Suprapubic skin (tissue), 4 donors: ENCODE data around the gene CLEC16A. TPM values are rescaled to one million over a fixed set of nuclear protein-coding genes. Genes with fewer than 3 reads are reported as not detected.

Experiments
- DNase-seq, 2 donors: peaks; one replicate each; pipeline ENCODE4 v3.0.0-alpha.2; 2019; ENCODE audit warnings: low spot score in 2 of 2
- H3K27ac ChIP-seq: fragments of 200-600 bp; sonication (generic); one replicate; pipeline ENCODE4 v1.5.1; 2019
- H3K27me3 ChIP-seq: fragments of 200-600 bp; sonication (generic); one replicate; pipeline ENCODE4 v1.5.1; 2019
- H3K36me3 ChIP-seq: fragments of 200-600 bp; sonication (generic); one replicate; pipeline ENCODE4 v1.5.1; 2019
- H3K4me1 ChIP-seq: fragments of 200-600 bp; sonication (generic); one replicate; pipeline ENCODE4 v1.5.1; 2019
- H3K4me3 ChIP-seq: fragments of 200-600 bp; sonication (generic); one replicate; pipeline ENCODE4 v1.5.1; 2019; ENCODE audit warnings: mild to moderate bottlenecking
- H3K9me3 ChIP-seq: fragments of 200-600 bp; sonication (generic); one replicate; pipeline ENCODE4 v1.5.1; 2019
- CTCF ChIP-seq, 2 donors: fragments of 200-600 bp in 1 of 2; fragments of 450-650 bp in 1 of 2; sonication (generic) in 1 of 2; IDR thresholded peaks; one replicate each; pipeline ENCODE4 v1.5.1; 2016 to 2019; ENCODE audit warnings: antibody characterized with exemption in 2 of 2, mild to moderate bottlenecking in 1 of 2, moderate library complexity in 1 of 2
- EP300 ChIP-seq: sonication (generic); formaldehyde crosslinking; IDR thresholded peaks from one replicate; pipeline ENCODE4 v1.6.1; 2017; ENCODE audit warnings: antibody characterized with exemption
- POLR2A ChIP-seq, 2 donors: fragments of 450-650 bp; IDR thresholded peaks; one replicate each; pipeline ENCODE4 v1.6.1; 2017; ENCODE audit warnings: antibody characterized with exemption in 2 of 2, mild to moderate bottlenecking in 2 of 2, moderate library complexity in 2 of 2
- POLR2AphosphoS5 ChIP-seq, 3 donors: sonication (generic); formaldehyde crosslinking; IDR thresholded peaks; one replicate each; pipeline ENCODE4 v1.6.1; 2017; ENCODE audit warnings: antibody characterized with exemption in 3 of 3
- WGBS: methylation state at CpG from one replicate; pipeline ENCODE4 v1.1.5; 2018; 5-methylcytosine and 5-hydroxymethylcytosine counted together
- total RNA-seq, 4 donors: library from RNA; depleted of rRNA; stranded (reverse); fragments of >200 nt; gene quantifications; one replicate each; pipeline ENCODE4 v1.1.0, GENCODE V29; 2016

Gene CLEC16A
- total RNA-seq, 4 donors from 2014 or later, result 37.2 to 62.3 (median 39.0) TPM

- peaks cover 20% of the 10 kb centered on the region for H3K4me1 ChIP-seq
- H3K27me3 ChIP-seq, result no peaks in the 10 kb centered on the region
- H3K9me3 ChIP-seq, result no peaks in the 10 kb centered on the region
- no peak overlapping the region for H3K4me3 ChIP-seq
- H3K36me3 ChIP-seq, result peaks cover 3% of the 10 kb centered on the region
- DNase-seq, result no peak
- no peak overlapping the region for H3K27ac ChIP-seq
- TF ChIP-seq EP300, result no peak
- no peak for TF ChIP-seq POLR2AphosphoS5 (IDR thresholded peaks at IDR 0.05)
- no peak for TF ChIP-seq POLR2A (IDR thresholded peaks at IDR 0.05)
- TF ChIP-seq CTCF (IDR thresholded peaks at IDR 0.05), result no peak
- WGBS, result 33% methylated on average over 6 of the region's 6 CpGs
Measured at GRCh38 chr16:11109566-11109965, 165.2 kb downstream of the CLEC16A start.

DNA sequence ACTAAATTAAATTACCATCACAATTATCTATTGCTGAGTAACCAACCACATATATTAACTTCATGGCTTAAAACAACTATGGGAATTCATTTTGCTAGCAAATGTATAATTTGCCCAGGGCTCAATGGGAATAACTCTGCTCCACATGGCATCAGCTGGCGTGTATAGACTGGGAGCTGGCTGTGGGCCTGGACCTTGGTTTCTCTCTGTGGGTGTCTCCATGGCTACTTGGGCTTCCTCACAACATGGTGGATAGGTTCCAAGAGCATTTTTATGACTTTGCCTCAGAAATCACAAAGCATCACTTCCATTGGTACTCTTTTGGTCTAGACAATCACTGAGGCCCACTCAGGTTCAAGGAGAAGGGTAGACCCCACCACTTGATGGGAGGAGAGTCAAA, 166.8 kb downstream of the CLEC16A start:
- Histone ChIP-seq H3K4me3 (no peak overlapping the region), H3K36me3 (peaks cover 3% of the 10 kb centered on the region), H3K9me3 (no peaks in the 10 kb centered on the region), H3K27ac (no peak overlapping the region), H3K4me1 (peaks cover 6% of the 10 kb centered on the region), H3K27me3 (no peaks in the 10 kb centered on the region)
- TF ChIP-seq POLR2AphosphoS5 (IDR thresholded peaks at IDR 0.05) (no peak), CTCF (IDR thresholded peaks at IDR 0.05) (no peak), EP300 (no peak), POLR2A (IDR thresholded peaks at IDR 0.05) (no peak)
- WGBS, result 92% methylated on average over 1 of the region's 1 CpG
- no peak for DNase-seq

DNA sequence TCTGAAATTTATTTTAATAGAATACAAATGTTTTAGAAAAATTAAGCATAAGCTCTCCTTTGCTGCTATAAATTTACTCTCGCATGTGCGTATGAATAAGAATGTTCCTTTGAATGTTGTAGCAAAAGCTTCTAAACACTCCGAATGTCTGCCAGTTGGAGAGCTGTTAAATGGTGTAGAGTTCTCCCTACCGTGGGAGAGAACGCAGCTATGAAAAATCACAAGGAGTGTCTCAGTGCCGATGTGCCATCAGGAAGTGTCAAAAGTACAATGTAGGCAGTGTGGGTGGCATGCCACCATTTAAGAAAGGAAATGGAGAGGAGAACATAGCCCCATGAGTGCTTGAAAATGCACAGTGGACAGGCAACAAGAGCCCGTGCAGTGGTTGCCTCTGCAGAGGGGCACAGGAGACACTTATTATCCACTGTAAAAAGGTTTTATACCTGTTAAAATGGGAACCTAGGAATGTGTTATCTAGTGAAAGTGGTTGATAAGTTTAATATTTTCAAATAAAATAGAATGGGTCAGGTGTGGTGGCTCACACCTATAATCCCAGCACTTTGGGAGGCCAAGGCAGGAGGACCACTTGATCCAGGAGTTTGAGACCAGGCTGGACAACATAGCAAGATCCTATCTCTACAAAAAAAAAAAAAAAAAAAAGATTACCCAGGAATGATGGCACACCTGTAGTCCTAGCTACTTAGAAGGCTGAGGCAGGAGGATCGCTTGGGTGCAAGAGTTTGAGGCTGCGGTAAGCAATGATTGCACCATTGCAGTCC, 167.7 kb downstream of the CLEC16A start:
- TF ChIP-seq CTCF (IDR thresholded peaks at IDR 0.05) (no peak), POLR2AphosphoS5 (IDR thresholded peaks at IDR 0.05) (no peak), EP300 (no peak), POLR2A (IDR thresholded peaks at IDR 0.05) (no peak)
- H3K27me3 ChIP-seq, result no peaks in the 10 kb centered on the region
- no peak overlapping the region for H3K27ac ChIP-seq
- H3K36me3 ChIP-seq, result peaks cover 3% of the 10 kb centered on the region
- H3K9me3 ChIP-seq, result no peaks in the 10 kb centered on the region
- H3K4me1 ChIP-seq, result peaks cover 6% of the 10 kb centered on the region
- DNase-seq, result no peak
- WGBS, result 94% methylated on average over 9 of the region's 9 CpGs
- H3K4me3 ChIP-seq, result no peak overlapping the region

GRCh38 chr16:11112723-11113348, 168.5 kb downstream of the CLEC16A start:
- no peaks in the 10 kb centered on the region for H3K27me3 ChIP-seq
- no peaks in the 10 kb centered on the region for H3K9me3 ChIP-seq
- no peak for DNase-seq
- no peak overlapping the region for H3K27ac ChIP-seq
- peaks cover 6% of the 10 kb centered on the region for H3K4me1 ChIP-seq
- 71% methylated on average over 3 of the region's 4 CpGs for WGBS
- H3K36me3 ChIP-seq, result peaks cover 3% of the 10 kb centered on the region
- no peak overlapping the region for H3K4me3 ChIP-seq
- TF ChIP-seq POLR2A (IDR thresholded peaks at IDR 0.05) (no peak), EP300 (no peak), POLR2AphosphoS5 (IDR thresholded peaks at IDR 0.05) (no peak), CTCF (IDR thresholded peaks at IDR 0.05) (no peak)

DNA sequence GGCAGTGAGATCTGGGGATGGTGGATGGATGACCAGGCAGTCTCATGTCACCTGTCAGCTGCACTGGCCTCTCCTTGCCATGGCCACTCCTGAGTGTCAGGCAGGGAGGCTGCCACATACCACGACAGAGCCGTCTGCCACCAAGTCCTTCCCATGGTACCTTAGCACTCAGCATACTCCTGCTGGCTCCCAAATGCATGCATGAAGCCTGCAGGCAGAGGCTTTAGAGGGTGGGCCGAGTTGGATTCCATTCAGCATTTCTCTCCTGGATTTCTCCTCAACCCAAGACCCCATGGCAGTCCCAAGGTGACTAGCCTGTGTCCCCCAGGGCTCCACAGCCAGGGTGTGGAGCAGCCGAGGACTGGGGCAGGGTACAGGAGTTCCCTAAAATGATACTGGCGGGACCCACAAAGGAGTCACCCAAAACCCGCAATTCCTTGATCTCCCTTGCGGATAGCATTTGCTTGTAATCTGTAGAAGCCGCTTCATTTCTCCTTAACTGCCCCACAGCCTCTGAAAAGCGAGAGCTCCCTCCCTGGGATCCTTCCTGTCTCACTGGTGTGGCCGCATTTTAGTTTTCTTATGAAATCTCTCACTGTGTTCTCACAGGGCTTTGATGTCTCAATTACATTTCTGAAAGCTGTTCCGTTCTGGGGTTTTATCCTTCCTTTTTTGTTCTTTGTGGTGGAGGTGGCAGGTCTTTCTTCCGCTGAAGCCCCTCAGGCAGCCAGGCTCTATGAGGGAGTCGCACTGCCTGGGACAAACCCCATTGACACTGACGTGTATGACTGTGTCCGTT, 170.2 kb downstream of the CLEC16A start:
- Histone ChIP-seq H3K4me3 (no peak overlapping the region), H3K9me3 (no peaks in the 10 kb centered on the region), H3K27ac (no peak overlapping the region), H3K36me3 (peaks cover 3% of the 10 kb centered on the region), H3K27me3 (no peaks in the 10 kb centered on the region), H3K4me1 (peaks cover 6% of the 10 kb centered on the region)
- 84% methylated on average over 14 of the region's 15 CpGs for WGBS
- no peak for TF ChIP-seq CTCF (IDR thresholded peaks at IDR 0.05)
- DNase-seq, result no peak
